Activated naive CD8-positive, alpha-beta T cell treated with anti-CD3 and anti-CD28 coated beads for 36 hours (primary cell): ENCODE data around the gene ZNF630. TPM values are rescaled to one million over a fixed set of nuclear protein-coding genes. Genes with fewer than 3 reads are reported as not detected.
"Not testable (repeated sequence)": the region's sequence is repeated elsewhere in the genome, so short reads cannot be mapped to it uniquely, and the experiment has no call there.

Experiments
- DNase-seq: peaks from one replicate; pipeline ENCODE4 v3.0.0; 2021
- H3K27ac Mint-ChIP-seq: one replicate; pipeline ENCODE4 v1.8.0; 2022; ENCODE audit warnings: mild to moderate bottlenecking, moderate library complexity, mixed read lengths
- H3K27me3 Mint-ChIP-seq: one replicate; pipeline ENCODE4 v1.8.0; 2022; ENCODE audit warnings: mild to moderate bottlenecking, mixed read lengths
- H3K36me3 Mint-ChIP-seq: one replicate; pipeline ENCODE4 v1.8.0; 2021; ENCODE audit warnings: mild to moderate bottlenecking, mixed read lengths
- H3K4me1 Mint-ChIP-seq: one replicate; pipeline ENCODE4 v1.8.0; 2021; ENCODE audit warnings: mixed read lengths
- H3K4me3 Mint-ChIP-seq: one replicate; pipeline ENCODE4 v1.8.0; 2022; ENCODE audit warnings: mild to moderate bottlenecking, moderate library complexity, mixed read lengths
- H3K9me3 Mint-ChIP-seq: one replicate; pipeline ENCODE4 v1.8.0; 2022; ENCODE audit warnings: mixed read lengths
- total RNA-seq, 2 experiments: library from RNA; stranded (reverse); gene quantifications; one replicate each; pipeline ENCODE4 v1.2.3, GENCODE V29; 2021

The ZNF630 gene
- total RNA-seq, 2 experiments from 2014 or later: 1.6 to 1.9 TPM

- H3K27me3 Mint-ChIP-seq, H3K36me3 Mint-ChIP-seq, DNase-seq, H3K4me1 Mint-ChIP-seq, H3K27ac Mint-ChIP-seq, H3K4me3 Mint-ChIP-seq, H3K9me3 Mint-ChIP-seq: not testable (repeated sequence)
These were observed 54.7 kb downstream of the ZNF630 start for GRCh38 chrX:48016583-48017310.

GRCh38 chrX:48009445-48009960 lies 61.9 kb downstream of the ZNF630 start:
- not testable (repeated sequence) for H3K27ac Mint-ChIP-seq, DNase-seq, H3K4me1 Mint-ChIP-seq, H3K9me3 Mint-ChIP-seq, H3K27me3 Mint-ChIP-seq, H3K4me3 Mint-ChIP-seq, H3K36me3 Mint-ChIP-seq

Other genes starting within 250 kb of the ZNF630 start
- 1 to 10 TPM; 4.8 to 7.8 TPM for gene ZNF81, start 234.7 kb downstream of the ZNF630 start, total RNA-seq
- 1 to 10 TPM; 6.4 to 7.4 TPM for gene ZNF182, start 67.7 kb downstream of the ZNF630 start, total RNA-seq
- not detected for gene SPACA5, start 64.7 kb downstream of the ZNF630 start, total RNA-seq
- not detected for gene SPACA5B, start 59.0 kb upstream of the ZNF630 start, total RNA-seq
- gene SSX5, start 125.2 kb upstream of the ZNF630 start, total RNA-seq: not detected
- gene SSX1, start 183.8 kb upstream of the ZNF630 start, total RNA-seq: not detected